Neural cell (in vitro differentiated cells): Measurements from ENCODE around the gene IQCN. TPM values are rescaled to one million over a fixed set of nuclear protein-coding genes. Genes with fewer than 3 reads are reported as not detected.

ENCODE experiments used
- H2AFZ ChIP-seq: fragments of 200-600, 300-800 bp; sonication (generic), shearing (Covaris generic); 2 replicates; pipeline ENCODE4 v1.6.0; 2014; ENCODE audit warnings: low read depth, mild to moderate bottlenecking, antibody characterized with exemption, low read length, moderate library complexity
- H3F3A ChIP-seq: fragments of 200-600 bp; shearing (Covaris generic); 2 replicates; pipeline ENCODE4 v1.6.1; 2016; ENCODE audit warnings: mild to moderate bottlenecking, moderate library complexity, mixed read lengths, antibody characterized with exemption, low read length; ENCODE audit not compliant: insufficient read depth, poor library complexity, severe bottlenecking
- H3K27ac ChIP-seq: fragments of 200-600, 300-800 bp; sonication (generic), shearing (Covaris generic); 2 replicates; pipeline ENCODE4 v1.5.1; 2014; ENCODE audit warnings: mild to moderate bottlenecking, low read length, moderate library complexity
- H3K27me3 ChIP-seq: fragments of 300-800, 200-600 bp; sonication (generic), shearing (Covaris generic); 2 replicates; pipeline ENCODE4 v1.6.0; 2014; ENCODE audit warnings: mild to moderate bottlenecking, low read depth, low read length, moderate library complexity; ENCODE audit not compliant: insufficient read depth
- H3K36me3 ChIP-seq: fragments of 300-800, 200-600 bp; sonication (generic), shearing (Covaris generic); 2 replicates; pipeline ENCODE4 v1.5.1; 2014; ENCODE audit warnings: mild to moderate bottlenecking, antibody characterized with exemption, low read length, moderate library complexity; ENCODE audit not compliant: insufficient read depth
- H3K4me2 ChIP-seq: fragments of 300-800, 200-600 bp; sonication (generic), shearing (Covaris generic); 2 replicates; pipeline ENCODE4 v1.6.0; 2014; ENCODE audit warnings: mild to moderate bottlenecking, low read length
- H3K4me3 ChIP-seq: fragments of 300-800, 200-600 bp; sonication (generic), shearing (Covaris generic); 2 replicates; pipeline ENCODE4 v1.5.1; 2014; ENCODE audit warnings: mild to moderate bottlenecking, low read length, moderate library complexity
- H3K79me2 ChIP-seq: fragments of 200-600 bp; shearing (Covaris generic); replicated peaks from 2 replicates; pipeline ENCODE4 v1.6.0; 2014; ENCODE audit warnings: mild to moderate bottlenecking, low read length, moderate library complexity; ENCODE audit not compliant: insufficient read depth
- H3K9ac ChIP-seq: fragments of 300-800, 200-600 bp; sonication (generic), shearing (Covaris generic); 2 replicates; pipeline ENCODE4 v1.6.1; 2016; ENCODE audit warnings: mild to moderate bottlenecking, low read length, mixed read lengths
- H3K9me2 ChIP-seq: fragments of 200-600 bp; shearing (Covaris generic); 2 replicates; pipeline ENCODE4 v1.6.1; 2016; ENCODE audit warnings: mild to moderate bottlenecking, low read length, mixed read lengths; ENCODE audit not compliant: insufficient read depth
- H3K9me3 ChIP-seq: fragments of 200-600, 300-800 bp; sonication (generic), shearing (Covaris generic); 2 replicates; pipeline ENCODE4 v1.6.1; 2016; ENCODE audit warnings: mild to moderate bottlenecking, mixed run types, low read length, moderate library complexity, mixed read lengths
- H4K20me1 ChIP-seq: fragments of 200-600 bp; shearing (Covaris generic); 2 replicates; pipeline ENCODE4 v1.6.1; 2016; ENCODE audit warnings: mild to moderate bottlenecking, mixed run types; ENCODE audit not compliant: insufficient read depth
- EP300 ChIP-seq: fragments of 450-650 bp; conservative IDR thresholded peaks from 2 replicates; pipeline ENCODE4 v1.6.1; 2014; ENCODE audit warnings: antibody characterized with exemption, mild to moderate bottlenecking, moderate library complexity; ENCODE audit not compliant: poor library complexity, severe bottlenecking
- EZH2 ChIP-seq: fragments of 200-600, 300-800 bp; shearing (Covaris generic), sonication (generic); IDR thresholded peaks from 2 replicates; pipeline ENCODE4 v1.6.1; 2014; ENCODE audit warnings: antibody characterized with exemption, low read length, borderline replicate concordance, mild to moderate bottlenecking; ENCODE audit not compliant: insufficient read depth, poor library complexity, severe bottlenecking
- MXI1 ChIP-seq: fragments of 450-650 bp; conservative IDR thresholded peaks from 2 replicates; pipeline ENCODE4 v1.6.1; 2014; ENCODE audit warnings: antibody characterized with exemption, mild to moderate bottlenecking; ENCODE audit not compliant: poor library complexity, severe bottlenecking
- POLR2AphosphoS5 ChIP-seq: IDR thresholded peaks from 2 replicates; pipeline ENCODE4 v1.6.1; 2012
- RAD21 ChIP-seq: fragments of 450-650 bp; conservative IDR thresholded peaks from 2 replicates; pipeline ENCODE4 v1.6.1; 2014; ENCODE audit warnings: antibody characterized with exemption, mild to moderate bottlenecking, moderate library complexity
- REST ChIP-seq: IDR thresholded peaks from 2 replicates; pipeline ENCODE4 v1.6.1; 2012; ENCODE audit warnings: borderline replicate concordance
- SMC3 ChIP-seq: fragments of 450-650 bp; conservative IDR thresholded peaks from 2 replicates; pipeline ENCODE4 v1.6.1; 2014; ENCODE audit warnings: antibody characterized with exemption, mild to moderate bottlenecking, moderate library complexity; ENCODE audit not compliant: poor library complexity
- TAF1 ChIP-seq: IDR thresholded peaks from 2 replicates; pipeline ENCODE4 v1.6.1; 2012; ENCODE audit warnings: low read depth
- polyA plus RNA-seq: library from polyadenylated mRNA; depleted of rRNA; stranded (reverse); fragments of >200 nt; gene quantifications from 2 replicates; pipeline ENCODE4 v1.2.3, GENCODE V29; 2014
- TF ChIP-seq, protein P1 (sequence below): fragments of 450-650 bp; IDR thresholded peaks from 2 replicates; pipeline ENCODE4 v1.5.1; 2014; ENCODE audit warnings: antibody characterized with exemption, mild to moderate bottlenecking, moderate library complexity; ENCODE audit not compliant: poor library complexity, severe bottlenecking

IQCN gene
- polyA plus RNA-seq, 1 donor from 2014 or later, result 2.5 TPM

DNA sequence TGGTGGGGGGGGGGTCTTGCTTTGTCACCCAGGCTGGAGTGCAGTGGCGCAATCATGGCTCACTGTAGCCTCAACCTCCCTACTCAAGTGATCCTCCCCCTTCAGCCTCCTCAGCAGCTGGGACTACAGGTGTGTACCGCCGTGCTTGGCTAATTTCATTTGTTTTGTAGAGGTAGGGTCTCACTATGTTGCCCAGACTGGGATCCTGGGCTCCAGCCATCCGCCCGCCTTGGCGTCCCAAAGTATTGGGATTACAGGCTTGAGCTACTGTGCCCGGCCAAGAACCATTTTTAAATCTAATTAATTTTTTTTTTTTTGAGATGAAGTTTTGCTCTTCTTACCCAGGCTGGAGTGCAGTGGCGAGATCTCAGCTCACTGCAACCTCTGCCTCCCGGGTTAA lies 25.4 kb upstream of the IQCN start:
- Histone ChIP-seq H3K36me3 (no peaks in the 10 kb centered on the region), H3K9me2 (no peaks in the 10 kb centered on the region), H3K27ac (no peak overlapping the region), H3F3A (no peaks in the 10 kb centered on the region), H3K9ac (no peak overlapping the region), H3K79me2 (no peaks in the 10 kb centered on the region), H3K4me2 (no peak overlapping the region), H3K27me3 (no peaks in the 10 kb centered on the region), H3K4me3 (no peak overlapping the region), H2AFZ (no peak overlapping the region), H3K9me3 (no peaks in the 10 kb centered on the region), H4K20me1 (no peaks in the 10 kb centered on the region)
- TF ChIP-seq MXI1 (no peak), EP300 (no peak), REST (no peak), SMC3 (no peak), EZH2 (no peak), POLR2AphosphoS5 (no peak), RAD21 (no peak), TAF1 (no peak)
- TF ChIP-seq, protein P1, sequence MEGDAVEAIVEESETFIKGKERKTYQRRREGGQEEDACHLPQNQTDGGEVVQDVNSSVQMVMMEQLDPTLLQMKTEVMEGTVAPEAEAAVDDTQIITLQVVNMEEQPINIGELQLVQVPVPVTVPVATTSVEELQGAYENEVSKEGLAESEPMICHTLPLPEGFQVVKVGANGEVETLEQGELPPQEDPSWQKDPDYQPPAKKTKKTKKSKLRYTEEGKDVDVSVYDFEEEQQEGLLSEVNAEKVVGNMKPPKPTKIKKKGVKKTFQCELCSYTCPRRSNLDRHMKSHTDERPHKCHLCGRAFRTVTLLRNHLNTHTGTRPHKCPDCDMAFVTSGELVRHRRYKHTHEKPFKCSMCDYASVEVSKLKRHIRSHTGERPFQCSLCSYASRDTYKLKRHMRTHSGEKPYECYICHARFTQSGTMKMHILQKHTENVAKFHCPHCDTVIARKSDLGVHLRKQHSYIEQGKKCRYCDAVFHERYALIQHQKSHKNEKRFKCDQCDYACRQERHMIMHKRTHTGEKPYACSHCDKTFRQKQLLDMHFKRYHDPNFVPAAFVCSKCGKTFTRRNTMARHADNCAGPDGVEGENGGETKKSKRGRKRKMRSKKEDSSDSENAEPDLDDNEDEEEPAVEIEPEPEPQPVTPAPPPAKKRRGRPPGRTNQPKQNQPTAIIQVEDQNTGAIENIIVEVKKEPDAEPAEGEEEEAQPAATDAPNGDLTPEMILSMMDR, result no peak

DNA sequence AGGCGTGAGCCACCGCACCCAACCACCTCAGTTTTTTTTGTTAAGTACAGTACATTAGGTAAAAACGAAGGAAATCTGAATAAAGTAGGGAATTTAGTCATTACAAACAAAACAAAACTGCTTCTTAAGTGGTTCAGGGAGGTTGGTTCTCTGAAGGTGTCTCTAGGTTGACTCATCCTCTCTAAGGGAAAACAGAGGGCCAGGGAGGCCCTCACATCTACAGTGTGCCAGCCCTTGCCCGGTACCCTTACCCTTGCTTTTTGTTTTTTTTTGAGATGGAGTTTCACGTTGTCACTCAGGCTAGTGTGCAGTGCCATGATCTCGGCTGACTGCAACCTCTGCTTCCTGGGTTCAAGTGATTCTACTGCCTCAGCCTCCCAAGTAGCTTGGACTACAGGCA lies 24.3 kb upstream of the IQCN start:
- Histone ChIP-seq H2AFZ (no peak overlapping the region), H3K27ac (no peak overlapping the region), H3K4me3 (no peak overlapping the region), H4K20me1 (no peaks in the 10 kb centered on the region), H3F3A (no peaks in the 10 kb centered on the region), H3K4me2 (no peak overlapping the region), H3K79me2 (no peaks in the 10 kb centered on the region), H3K9me3 (no peaks in the 10 kb centered on the region), H3K9me2 (no peaks in the 10 kb centered on the region), H3K36me3 (no peaks in the 10 kb centered on the region), H3K9ac (no peak overlapping the region), H3K27me3 (no peaks in the 10 kb centered on the region)
- TF ChIP-seq EZH2 (no peak), EP300 (no peak), TAF1 (no peak), POLR2AphosphoS5 (no peak), REST (no peak), RAD21 (no peak), MXI1 (no peak), SMC3 (no peak)
- TF ChIP-seq, protein P1, result no peak
